ENCODE measurements around the gene SLC12A7.

The SLC12A7 gene

DNA sequence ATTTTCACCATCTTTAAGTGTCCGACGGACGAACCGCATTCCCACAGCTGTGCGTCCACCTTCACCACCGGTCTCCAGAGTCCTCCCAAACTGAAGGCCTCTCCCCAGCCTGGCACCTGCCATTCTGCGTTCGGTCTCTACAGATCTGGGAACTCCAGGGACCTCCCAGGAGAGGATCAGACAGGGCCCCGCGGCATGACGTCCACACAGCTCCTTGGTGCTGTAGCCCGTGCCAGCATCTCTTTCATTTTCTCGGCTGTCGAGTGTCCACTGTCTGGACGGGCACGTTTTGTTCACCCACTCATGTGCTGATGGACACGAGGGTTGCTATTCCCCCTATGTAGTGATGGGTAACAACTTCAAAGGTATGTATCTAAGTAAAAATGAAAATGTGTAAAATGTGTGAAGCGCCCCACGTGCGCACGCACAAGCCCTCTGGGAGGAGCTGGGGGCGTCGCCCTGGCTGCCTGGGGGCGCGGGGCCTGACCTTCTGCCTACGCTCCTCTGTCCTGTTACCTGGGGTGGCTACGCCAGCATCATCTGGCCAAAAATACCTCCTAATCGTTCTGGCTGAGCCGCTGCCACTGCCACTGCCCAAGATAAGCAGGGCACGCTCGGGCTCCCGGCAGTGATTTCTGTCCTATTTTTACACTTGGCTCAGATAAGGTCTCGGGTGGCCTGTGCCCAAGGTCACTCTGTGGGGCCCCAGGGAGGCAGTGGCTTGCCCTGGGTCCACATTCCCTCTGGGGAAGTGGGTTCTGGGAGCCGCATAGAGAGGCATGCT lies 10.8 kb upstream of the SLC12A7 start:
- H3K9me2 ChIP-seq (replicated peaks; ENCODE audit: low read depth, low read length) = no peaks in the 10 kb centered on the region
- H3K9ac ChIP-seq (ENCODE audit: low read depth, low read length, poor library complexity, severe bottlenecking) = no peak overlapping the region
- no peak overlapping the region for H2AFZ ChIP-seq (ENCODE audit: low read length)
- H3K79me2 ChIP-seq (ENCODE audit: insufficient read depth, low read length) = no peaks in the 10 kb centered on the region
- H3K4me3 ChIP-seq (ENCODE audit: low read length, poor library complexity, severe bottlenecking) = no peak overlapping the region
- no peaks in the 10 kb centered on the region for H4K20me1 ChIP-seq (ENCODE audit: insufficient read depth, low read length, poor library complexity, severe bottlenecking)
- no peak for TF ChIP-seq EZH2phosphoT487 (IDR thresholded peaks at IDR 0.05; ENCODE audit: borderline replicate concordance)
- TF ChIP-seq, protein P1, sequence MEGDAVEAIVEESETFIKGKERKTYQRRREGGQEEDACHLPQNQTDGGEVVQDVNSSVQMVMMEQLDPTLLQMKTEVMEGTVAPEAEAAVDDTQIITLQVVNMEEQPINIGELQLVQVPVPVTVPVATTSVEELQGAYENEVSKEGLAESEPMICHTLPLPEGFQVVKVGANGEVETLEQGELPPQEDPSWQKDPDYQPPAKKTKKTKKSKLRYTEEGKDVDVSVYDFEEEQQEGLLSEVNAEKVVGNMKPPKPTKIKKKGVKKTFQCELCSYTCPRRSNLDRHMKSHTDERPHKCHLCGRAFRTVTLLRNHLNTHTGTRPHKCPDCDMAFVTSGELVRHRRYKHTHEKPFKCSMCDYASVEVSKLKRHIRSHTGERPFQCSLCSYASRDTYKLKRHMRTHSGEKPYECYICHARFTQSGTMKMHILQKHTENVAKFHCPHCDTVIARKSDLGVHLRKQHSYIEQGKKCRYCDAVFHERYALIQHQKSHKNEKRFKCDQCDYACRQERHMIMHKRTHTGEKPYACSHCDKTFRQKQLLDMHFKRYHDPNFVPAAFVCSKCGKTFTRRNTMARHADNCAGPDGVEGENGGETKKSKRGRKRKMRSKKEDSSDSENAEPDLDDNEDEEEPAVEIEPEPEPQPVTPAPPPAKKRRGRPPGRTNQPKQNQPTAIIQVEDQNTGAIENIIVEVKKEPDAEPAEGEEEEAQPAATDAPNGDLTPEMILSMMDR (conservative IDR thresholded peaks at IDR 0.05; ENCODE audit: low read length) = no peak
- no peaks in the 10 kb centered on the region for H3K36me3 ChIP-seq (ENCODE audit: insufficient read depth, low read length)
- H3F3A ChIP-seq (ENCODE audit: low read depth) = no peaks in the 10 kb centered on the region
- no peaks in the 10 kb centered on the region for H3K9me3 ChIP-seq (ENCODE audit: insufficient read depth, low read depth, low read length)
- peaks cover 3% of the 10 kb centered on the region for H3K4me1 ChIP-seq (ENCODE audit: insufficient read depth, low read length, poor library complexity, severe bottlenecking)
- H3K4me2 ChIP-seq (ENCODE audit: low read depth, low read length, poor library complexity, severe bottlenecking) = no peak overlapping the region
- no peaks in the 10 kb centered on the region for H3K27me3 ChIP-seq (ENCODE audit: insufficient read depth, low read length, poor library complexity, severe bottlenecking)

DNA sequence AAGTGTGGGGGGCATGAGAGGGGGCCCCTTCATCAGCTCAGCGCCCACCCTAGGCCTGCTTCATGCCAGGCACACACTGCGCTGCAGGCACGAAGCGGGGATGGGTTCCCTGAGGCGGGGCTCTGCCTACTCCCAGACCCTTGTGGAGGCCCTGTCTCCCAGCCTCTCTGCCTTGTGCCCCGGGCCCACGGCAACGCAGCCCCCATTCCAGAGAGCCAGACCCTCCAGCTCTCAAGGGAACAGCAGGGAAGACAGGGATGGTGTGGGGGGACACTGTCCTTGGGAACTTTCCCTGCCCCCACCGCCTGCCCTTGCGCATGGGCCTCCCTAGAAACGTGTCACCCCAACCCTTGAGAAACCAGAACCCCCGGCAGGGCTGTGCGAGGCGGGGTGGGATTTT lies 10.0 kb upstream of the SLC12A7 start:
- Histone ChIP-seq H3K4me1 (ENCODE audit: insufficient read depth, low read length, poor library complexity, severe bottlenecking) (peaks cover 3% of the 10 kb centered on the region), H3K4me2 (ENCODE audit: low read depth, low read length, poor library complexity, severe bottlenecking) (no peak overlapping the region), H3F3A (ENCODE audit: low read depth) (no peaks in the 10 kb centered on the region), H3K9me3 (ENCODE audit: insufficient read depth, low read depth, low read length) (no peaks in the 10 kb centered on the region), H3K9me2 (replicated peaks; ENCODE audit: low read depth, low read length) (no peaks in the 10 kb centered on the region), H3K9ac (ENCODE audit: low read depth, low read length, poor library complexity, severe bottlenecking) (no peak overlapping the region), H4K20me1 (ENCODE audit: insufficient read depth, low read length, poor library complexity, severe bottlenecking) (no peaks in the 10 kb centered on the region), H2AFZ (ENCODE audit: low read length) (no peak overlapping the region), H3K27me3 (ENCODE audit: insufficient read depth, low read length, poor library complexity, severe bottlenecking) (no peaks in the 10 kb centered on the region), H3K4me3 (ENCODE audit: low read length, poor library complexity, severe bottlenecking) (no peak overlapping the region), H3K36me3 (ENCODE audit: insufficient read depth, low read length) (no peaks in the 10 kb centered on the region), H3K79me2 (ENCODE audit: insufficient read depth, low read length) (no peaks in the 10 kb centered on the region)
- TF ChIP-seq EZH2phosphoT487 (IDR thresholded peaks at IDR 0.05; ENCODE audit: borderline replicate concordance) = no peak
- TF ChIP-seq, protein P1 (conservative IDR thresholded peaks at IDR 0.05; ENCODE audit: low read length) = no peak

DNA sequence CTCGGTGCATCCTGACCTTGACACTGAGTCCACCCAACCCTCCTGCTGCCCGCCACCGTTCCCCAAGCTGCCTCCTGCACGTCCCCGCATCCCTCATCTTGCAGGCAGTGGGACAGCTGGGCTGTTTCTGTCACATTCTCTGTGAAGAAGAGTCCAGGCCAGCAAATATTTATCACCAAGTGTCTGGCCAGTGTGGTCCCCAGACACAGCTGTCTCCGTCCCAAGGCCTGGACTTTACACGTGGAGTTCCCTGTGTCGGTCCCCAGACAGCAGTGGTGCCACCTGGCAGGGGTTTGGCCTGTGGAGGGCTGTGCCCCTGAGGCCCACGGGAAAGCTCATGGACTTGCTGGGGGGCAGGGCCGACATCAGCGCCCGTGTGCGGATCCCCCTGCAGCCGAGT lies 9.2 kb upstream of the SLC12A7 start:
- no peaks in the 10 kb centered on the region for H3K27me3 ChIP-seq (ENCODE audit: insufficient read depth, low read length, poor library complexity, severe bottlenecking)
- H3K9ac ChIP-seq (ENCODE audit: low read depth, low read length, poor library complexity, severe bottlenecking) = no peak overlapping the region
- no peaks in the 10 kb centered on the region for H3K79me2 ChIP-seq (ENCODE audit: insufficient read depth, low read length)
- peaks cover 3% of the 10 kb centered on the region for H3K4me1 ChIP-seq (ENCODE audit: insufficient read depth, low read length, poor library complexity, severe bottlenecking)
- no peak overlapping the region for H3K4me2 ChIP-seq (ENCODE audit: low read depth, low read length, poor library complexity, severe bottlenecking)
- no peak overlapping the region for H3K4me3 ChIP-seq (ENCODE audit: low read length, poor library complexity, severe bottlenecking)
- TF ChIP-seq, protein P1 (conservative IDR thresholded peaks at IDR 0.05; ENCODE audit: low read length) = no peak
- TF ChIP-seq EZH2phosphoT487 (IDR thresholded peaks at IDR 0.05; ENCODE audit: borderline replicate concordance) = no peak
- no peak overlapping the region for H2AFZ ChIP-seq (ENCODE audit: low read length)
- no peaks in the 10 kb centered on the region for H4K20me1 ChIP-seq (ENCODE audit: insufficient read depth, low read length, poor library complexity, severe bottlenecking)
- H3K9me2 ChIP-seq (replicated peaks; ENCODE audit: low read depth, low read length) = no peaks in the 10 kb centered on the region
- no peaks in the 10 kb centered on the region for H3F3A ChIP-seq (ENCODE audit: low read depth)
- H3K36me3 ChIP-seq (ENCODE audit: insufficient read depth, low read length) = no peaks in the 10 kb centered on the region
- no peaks in the 10 kb centered on the region for H3K9me3 ChIP-seq (ENCODE audit: insufficient read depth, low read depth, low read length)

Data from Loucy (cell line).